HG03575 (cell line): ENCODE measurements around the gene TMEM176B.
"Not testable (repeated sequence)": the region's sequence is repeated elsewhere in the genome, so short reads cannot be mapped to it uniquely, and the experiment has no call there.

Experiments
- ATAC-seq: cut with Tn5 transposase; IDR thresholded peaks from one replicate; pipeline ENCODE4 v1.9.1; 2021; ENCODE audit not compliant: unreplicated experiment, insufficient number of reproducible peaks, low FRiP score; ENCODE audit errors: extremely low read depth

Gene TMEM176B

DNA sequence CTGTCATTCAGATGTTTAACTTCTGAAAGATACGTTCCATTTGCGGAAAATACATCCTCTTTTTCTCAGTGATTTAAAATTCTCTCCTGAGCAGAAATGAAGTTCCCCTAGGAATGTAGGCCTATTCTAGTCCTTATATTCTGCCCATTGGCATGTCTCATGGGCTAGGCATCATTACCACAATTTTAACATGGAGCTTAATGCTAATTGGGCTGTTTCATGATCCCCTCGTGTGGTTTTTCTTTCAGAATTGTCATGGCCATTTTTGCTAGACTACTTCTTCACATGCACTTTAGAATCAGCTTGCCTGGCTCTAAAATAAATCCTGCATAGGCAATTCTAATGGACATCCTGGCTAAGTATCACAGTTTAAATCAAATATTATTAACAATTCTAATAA lies 1.0 kb downstream of the TMEM176B start:
- ATAC-seq: no peak

GRCh38 chr7:150797661-150798060 lies 2.5 kb downstream of the TMEM176B start:
- no peak for ATAC-seq

DNA sequence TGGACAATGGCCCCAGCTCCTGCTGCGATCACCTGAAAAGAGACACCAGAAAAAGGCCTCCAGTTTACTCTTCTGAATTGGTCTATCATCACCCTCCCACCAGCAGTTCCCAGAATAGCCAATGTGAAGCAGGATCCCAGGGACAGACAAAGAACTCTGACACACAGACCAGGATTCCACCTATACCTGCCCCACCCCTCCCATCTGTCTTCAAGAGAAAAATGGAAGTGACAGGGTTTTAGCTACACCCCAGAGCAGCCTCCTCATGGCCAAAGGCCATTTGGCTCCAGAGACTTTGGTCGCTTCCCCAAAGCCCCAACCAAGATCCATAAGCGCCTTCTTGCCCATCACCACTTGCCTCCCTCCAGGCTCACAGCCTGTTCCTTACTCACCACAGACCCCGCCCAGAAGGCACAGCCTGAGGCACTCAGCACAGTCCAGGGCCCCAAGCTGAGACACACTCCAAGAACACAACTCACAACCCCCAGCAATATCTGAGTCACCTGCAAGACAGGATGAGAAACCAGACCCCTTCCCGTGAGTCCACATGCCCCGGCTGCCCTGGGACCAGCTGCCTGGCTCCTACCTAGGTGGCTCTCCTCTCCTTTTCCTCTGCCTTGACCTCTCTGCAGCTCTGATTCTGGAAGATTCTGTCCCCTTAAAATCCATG lies 6.5 kb downstream of the TMEM176B start:
- ATAC-seq: no peak

GRCh38 chr7:150791746-150792452 lies 8.3 kb downstream of the TMEM176B start:
- ATAC-seq: no peak

GRCh38 chr7:150791304-150791703 lies 8.9 kb downstream of the TMEM176B start:
- no peak for ATAC-seq

DNA sequence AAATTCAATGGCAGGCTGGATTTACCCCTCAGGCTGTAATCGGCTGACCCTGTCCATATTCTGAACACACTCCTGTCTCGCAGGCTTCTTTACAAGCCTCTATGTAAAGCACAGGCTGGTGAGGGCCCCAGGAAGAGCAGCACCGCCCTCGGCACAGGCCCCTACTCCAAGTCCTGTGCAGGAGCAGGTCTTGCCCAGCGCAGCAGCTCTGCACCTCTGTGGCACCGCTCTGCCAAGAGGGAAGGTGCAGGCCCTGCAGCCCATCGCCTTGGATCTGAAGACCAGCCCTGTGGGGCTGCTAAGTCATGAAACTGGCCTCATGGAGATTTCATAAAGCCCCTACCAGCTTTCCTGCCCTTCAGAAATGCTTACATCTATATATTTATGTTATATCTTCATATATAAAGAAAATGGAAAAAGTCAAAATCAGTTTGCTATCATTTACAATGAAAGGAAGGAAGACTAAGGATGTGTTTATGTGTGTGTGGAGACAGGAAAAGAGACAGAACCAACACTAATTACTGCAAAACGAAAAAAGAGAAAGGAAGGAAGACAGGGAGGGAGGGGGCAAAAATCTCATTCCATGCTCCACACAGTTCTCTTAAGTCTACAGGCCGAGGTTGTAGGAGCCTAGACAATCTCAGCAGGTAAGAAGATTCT lies 9.6 kb downstream of the TMEM176B start:
- no peak for ATAC-seq

DNA sequence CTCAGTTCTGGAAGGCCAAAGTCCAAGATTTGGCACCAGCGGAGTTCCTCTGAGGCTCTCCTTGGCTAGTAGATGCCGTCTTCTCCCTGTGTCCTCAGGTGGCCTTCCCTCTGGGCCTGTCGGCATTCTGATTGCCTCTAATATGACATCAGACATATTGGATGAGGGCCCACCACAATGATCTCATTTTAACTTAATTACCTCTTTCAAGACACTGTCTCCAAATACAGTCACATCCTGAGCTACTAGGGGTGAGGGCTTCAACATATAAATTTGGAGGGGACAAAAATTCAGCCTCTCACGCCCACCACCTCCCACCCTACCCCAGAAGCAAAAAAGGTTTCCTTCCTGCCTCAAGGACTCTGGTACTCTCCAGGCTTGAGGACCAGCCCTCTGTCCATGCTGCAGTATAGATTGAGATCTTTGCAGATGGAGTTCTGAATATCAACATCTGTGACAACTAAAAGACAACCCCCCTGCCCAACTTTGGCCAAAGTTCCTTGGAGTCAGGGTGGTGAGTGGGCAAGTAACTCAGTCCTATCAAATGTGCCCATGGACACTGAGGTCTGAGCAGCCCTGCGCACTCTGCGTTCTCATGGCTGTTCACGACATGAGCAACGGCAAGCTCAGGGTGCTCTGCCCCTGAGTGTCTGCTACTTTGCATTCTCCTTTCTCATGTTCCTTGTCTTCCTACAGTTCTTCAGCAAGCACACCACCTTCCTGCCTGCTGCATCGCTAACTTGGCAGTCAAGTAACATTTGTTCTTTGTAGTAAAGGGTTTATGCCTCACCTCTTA lies 11.5 kb downstream of the TMEM176B start:
- ATAC-seq: no peak

GRCh38 chr7:150787321-150788281 lies 12.6 kb downstream of the TMEM176B start:
- no peak for ATAC-seq

DNA sequence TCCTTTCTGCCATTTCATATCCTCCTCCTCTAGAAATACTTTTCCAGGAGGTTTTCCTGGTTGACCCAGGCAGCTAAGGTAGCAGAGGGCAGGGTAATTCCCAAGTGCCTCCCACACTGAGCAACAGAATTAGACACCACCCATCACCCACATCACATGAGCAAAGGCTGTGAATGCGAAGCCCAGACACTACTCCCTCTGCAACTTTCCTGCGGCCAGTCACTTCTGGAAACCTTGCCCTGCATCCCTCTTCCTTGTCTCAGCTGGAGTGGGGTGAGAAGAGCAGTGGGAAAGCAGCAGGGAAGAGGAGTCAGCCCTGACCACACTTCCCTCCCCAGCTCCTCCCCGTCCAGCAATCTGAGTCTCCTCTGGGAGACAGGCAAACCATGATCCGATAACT lies 15.2 kb downstream of the TMEM176B start:
- ATAC-seq: no peak

DNA sequence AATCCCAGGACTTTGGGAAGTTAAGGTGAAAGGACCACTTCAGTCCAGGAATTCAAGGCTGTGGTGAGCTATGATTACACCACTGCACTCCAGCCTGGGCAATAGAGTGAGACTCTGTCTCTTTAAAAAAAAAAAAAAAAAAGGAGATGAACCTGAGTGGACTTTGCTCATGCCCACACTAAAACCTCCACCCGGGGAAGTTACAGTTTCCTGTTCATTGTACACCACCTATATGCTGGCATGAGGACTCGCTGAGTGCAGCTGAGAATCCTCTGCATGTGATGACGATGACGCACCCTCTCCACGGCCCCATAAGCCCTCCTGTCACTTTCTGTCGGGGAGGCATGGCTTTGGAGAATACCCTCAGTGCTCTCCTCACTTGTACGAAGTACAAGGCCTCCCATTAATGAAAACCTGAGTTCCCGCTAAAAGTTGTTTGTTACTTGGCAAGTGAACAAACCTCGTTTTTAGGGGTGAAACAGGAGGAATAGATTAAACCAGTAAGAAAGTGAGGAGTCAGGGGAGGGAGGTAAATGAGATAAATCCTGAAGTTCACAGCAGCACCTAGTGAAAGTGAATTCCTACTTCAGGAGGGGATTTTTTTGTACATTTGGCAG lies 15.9 kb downstream of the TMEM176B start:
- no peak for ATAC-seq

- no peak for ATAC-seq
These were observed 18.2 kb downstream of the TMEM176B start for GRCh38 chr7:150781961-150782360.

GRCh38 chr7:150781103-150781502 lies 19.1 kb downstream of the TMEM176B start:
- no peak for ATAC-seq

- no peak for ATAC-seq
These were observed 19.9 kb downstream of the TMEM176B start for GRCh38 chr7:150780292-150780691.

GRCh38 chr7:150778738-150779301 lies 21.3 kb downstream of the TMEM176B start:
- no peak for ATAC-seq

GRCh38 chr7:150778014-150778737 lies 22.0 kb downstream of the TMEM176B start:
- no peak for ATAC-seq

- not testable (repeated sequence) for ATAC-seq
These were observed 26.0 kb downstream of the TMEM176B start for GRCh38 chr7:150774131-150774530.

- no peak for ATAC-seq
These were observed 30.4 kb downstream of the TMEM176B start for GRCh38 chr7:150769768-150770167.
